KMS-11 (cell line): Measurements from ENCODE around the gene AGT.
"Not testable (repeated sequence)": the region's sequence is repeated elsewhere in the genome, so short reads cannot be mapped to it uniquely, and the experiment has no call there.

ENCODE experiments used
- H2AFZ ChIP-seq: fragments of 200-600 bp; sonication (generic); 2 replicates; pipeline ENCODE4 v1.6.1; 2016; ENCODE audit warnings: antibody characterized with exemption, mixed run types, low read depth
- H3K27ac ChIP-seq: fragments of 200-600 bp; sonication (generic); 2 replicates; pipeline ENCODE4 v1.6.1; 2016; ENCODE audit warnings: mild to moderate bottlenecking, mixed run types
- H3K27me3 ChIP-seq: fragments of 200-600 bp; sonication (generic); 2 replicates; pipeline ENCODE4 v1.6.1; 2017; ENCODE audit warnings: mild to moderate bottlenecking, low read depth, mixed run types, moderate library complexity; ENCODE audit not compliant: insufficient read depth
- H3K36me3 ChIP-seq: fragments of 200-600 bp; sonication (generic); 2 replicates; pipeline ENCODE4 v1.6.1; 2017; ENCODE audit warnings: mild to moderate bottlenecking, mixed run types; ENCODE audit not compliant: insufficient read depth
- H3K4me1 ChIP-seq: fragments of 200-600 bp; sonication (generic); 2 replicates; pipeline ENCODE4 v1.6.1; 2016; ENCODE audit warnings: mild to moderate bottlenecking, low read depth, mixed run types; ENCODE audit not compliant: poor library complexity, severe bottlenecking
- H3K4me2 ChIP-seq: fragments of 200-600 bp; sonication (generic); 2 replicates; pipeline ENCODE4 v1.7.0; 2016; ENCODE audit warnings: mild to moderate bottlenecking, mixed run types
- H3K4me3 ChIP-seq: fragments of 200-600 bp; sonication (generic); IDR thresholded peaks from 2 replicates; pipeline ENCODE4 v1.6.1; 2017; ENCODE audit warnings: low read depth, low read length, mixed read lengths; ENCODE audit not compliant: insufficient read depth
- H3K79me2 ChIP-seq: fragments of 200-600 bp; sonication (generic); 2 replicates; pipeline ENCODE4 v1.6.1; 2016; ENCODE audit warnings: low read depth, mixed run types; ENCODE audit not compliant: insufficient read depth
- H3K9ac ChIP-seq: fragments of 200-600 bp; sonication (generic); 2 replicates; pipeline ENCODE4 v1.6.1; 2016; ENCODE audit warnings: mild to moderate bottlenecking, mixed run types
- H4K20me1 ChIP-seq: fragments of 200-600 bp; sonication (generic); 2 replicates; pipeline ENCODE4 v1.6.1; 2016; ENCODE audit warnings: mild to moderate bottlenecking, mixed run types; ENCODE audit not compliant: insufficient read depth
- TF ChIP-seq, protein P1 (sequence below): fragments of 200-600 bp; sonication (generic); conservative IDR thresholded peaks from 2 replicates; pipeline ENCODE4 v1.6.1; 2017; ENCODE audit warnings: low read depth, mild to moderate bottlenecking, antibody characterized with exemption, low read length, moderate library complexity, mixed read lengths

The AGT gene

GRCh38 chr1:230728710-230729392 lies 14.9 kb upstream of the AGT start:
- no peak overlapping the region for H3K9ac ChIP-seq
- no peaks in the 10 kb centered on the region for H3K36me3 ChIP-seq
- H3K27me3 ChIP-seq: no peaks in the 10 kb centered on the region
- no peaks in the 10 kb centered on the region for H3K79me2 ChIP-seq
- no peaks in the 10 kb centered on the region for H3K4me1 ChIP-seq
- H4K20me1 ChIP-seq: no peaks in the 10 kb centered on the region
- H3K4me2 ChIP-seq: no peak overlapping the region
- TF ChIP-seq, protein P1, sequence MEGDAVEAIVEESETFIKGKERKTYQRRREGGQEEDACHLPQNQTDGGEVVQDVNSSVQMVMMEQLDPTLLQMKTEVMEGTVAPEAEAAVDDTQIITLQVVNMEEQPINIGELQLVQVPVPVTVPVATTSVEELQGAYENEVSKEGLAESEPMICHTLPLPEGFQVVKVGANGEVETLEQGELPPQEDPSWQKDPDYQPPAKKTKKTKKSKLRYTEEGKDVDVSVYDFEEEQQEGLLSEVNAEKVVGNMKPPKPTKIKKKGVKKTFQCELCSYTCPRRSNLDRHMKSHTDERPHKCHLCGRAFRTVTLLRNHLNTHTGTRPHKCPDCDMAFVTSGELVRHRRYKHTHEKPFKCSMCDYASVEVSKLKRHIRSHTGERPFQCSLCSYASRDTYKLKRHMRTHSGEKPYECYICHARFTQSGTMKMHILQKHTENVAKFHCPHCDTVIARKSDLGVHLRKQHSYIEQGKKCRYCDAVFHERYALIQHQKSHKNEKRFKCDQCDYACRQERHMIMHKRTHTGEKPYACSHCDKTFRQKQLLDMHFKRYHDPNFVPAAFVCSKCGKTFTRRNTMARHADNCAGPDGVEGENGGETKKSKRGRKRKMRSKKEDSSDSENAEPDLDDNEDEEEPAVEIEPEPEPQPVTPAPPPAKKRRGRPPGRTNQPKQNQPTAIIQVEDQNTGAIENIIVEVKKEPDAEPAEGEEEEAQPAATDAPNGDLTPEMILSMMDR: no peak
- H3K27ac ChIP-seq: no peak overlapping the region
- H3K4me3 ChIP-seq: no peak overlapping the region
- H2AFZ ChIP-seq: no peak overlapping the region

DNA sequence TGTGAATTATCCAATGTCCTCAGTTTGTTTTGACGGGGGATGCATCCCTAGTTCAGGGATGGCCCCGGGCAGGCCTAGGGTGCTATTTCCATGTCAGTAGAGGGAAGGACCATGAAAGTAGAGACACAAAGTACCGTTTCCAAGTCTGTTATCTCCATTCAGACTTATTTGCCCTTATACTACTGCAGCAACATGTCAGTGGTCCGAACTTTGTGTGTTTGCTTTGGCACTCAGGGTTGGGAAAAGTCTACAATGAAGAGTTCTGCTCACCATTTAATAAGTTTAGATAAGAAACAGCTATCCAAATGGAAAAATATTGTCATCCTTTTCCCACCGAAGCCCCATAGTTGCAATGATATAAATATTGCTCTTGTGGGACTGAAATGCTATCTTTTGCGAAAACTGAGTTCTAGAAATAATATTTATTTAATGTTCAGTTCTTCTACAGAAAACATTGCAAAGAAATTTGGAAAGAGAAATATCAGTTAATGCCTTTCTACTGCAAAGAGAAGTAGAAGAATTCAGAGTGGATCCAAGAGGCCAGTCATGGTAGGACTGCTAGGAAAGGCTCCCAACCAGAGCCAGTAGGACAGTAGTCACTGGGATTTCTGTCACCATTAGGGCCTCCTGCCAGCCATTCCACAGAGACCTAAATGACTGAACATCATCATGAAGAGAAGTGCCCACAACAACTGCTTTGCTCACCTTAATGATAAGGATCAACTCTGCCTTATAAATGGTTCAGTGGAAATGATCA lies 11.5 kb upstream of the AGT start:
- Histone ChIP-seq H3K36me3 (no peaks in the 10 kb centered on the region), H3K4me2 (no peak overlapping the region)

DNA sequence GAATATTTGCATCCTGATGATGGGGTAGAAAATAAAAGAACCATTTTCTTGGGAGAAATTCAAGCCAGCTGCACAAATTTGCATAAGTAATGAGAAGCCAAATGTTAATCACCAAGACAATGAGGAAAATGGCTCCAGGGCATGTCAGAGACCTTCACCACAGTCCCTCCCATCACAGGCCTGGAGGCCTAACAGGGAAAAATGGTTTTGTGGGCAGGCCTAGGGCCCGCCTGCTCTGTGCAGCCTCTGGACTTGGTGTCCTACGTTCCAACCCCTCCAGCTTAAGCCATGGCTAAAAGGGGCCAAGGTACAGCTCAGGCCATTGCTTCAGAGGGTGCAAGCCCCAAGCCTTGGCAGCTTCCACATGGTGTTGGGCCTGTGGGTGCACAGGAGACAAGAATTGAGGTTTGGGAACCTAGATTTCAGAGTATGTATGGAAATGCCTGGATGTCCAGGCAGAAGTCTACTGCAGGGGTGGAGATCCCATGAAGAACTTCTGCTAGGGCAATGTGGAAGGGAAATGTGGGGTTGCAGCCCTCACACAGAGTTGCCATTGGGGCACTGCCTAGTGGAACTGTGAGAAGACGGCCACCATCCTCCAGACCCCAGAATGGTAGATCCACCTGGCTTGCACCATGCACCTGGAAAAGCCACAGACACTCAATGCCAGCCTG lies 8.1 kb upstream of the AGT start:
- H2AFZ ChIP-seq, H3K36me3 ChIP-seq, H3K27me3 ChIP-seq, H3K79me2 ChIP-seq, H4K20me1 ChIP-seq, H3K4me3 ChIP-seq, H3K4me1 ChIP-seq, H3K9ac ChIP-seq, H3K27ac ChIP-seq, H3K4me2 ChIP-seq: not testable (repeated sequence)

More for the DNA sequence above, 11.5 kb upstream of the AGT start:
- no peak overlapping the region for H3K27ac ChIP-seq
- H3K9ac ChIP-seq: no peak overlapping the region
- TF ChIP-seq, protein P1: no peak
- no peaks in the 10 kb centered on the region for H3K27me3 ChIP-seq
- no peak overlapping the region for H3K4me3 ChIP-seq
- no peaks in the 10 kb centered on the region for H4K20me1 ChIP-seq
- no peaks in the 10 kb centered on the region for H3K79me2 ChIP-seq
- H3K4me1 ChIP-seq: no peaks in the 10 kb centered on the region
- H2AFZ ChIP-seq: no peak overlapping the region

DNA sequence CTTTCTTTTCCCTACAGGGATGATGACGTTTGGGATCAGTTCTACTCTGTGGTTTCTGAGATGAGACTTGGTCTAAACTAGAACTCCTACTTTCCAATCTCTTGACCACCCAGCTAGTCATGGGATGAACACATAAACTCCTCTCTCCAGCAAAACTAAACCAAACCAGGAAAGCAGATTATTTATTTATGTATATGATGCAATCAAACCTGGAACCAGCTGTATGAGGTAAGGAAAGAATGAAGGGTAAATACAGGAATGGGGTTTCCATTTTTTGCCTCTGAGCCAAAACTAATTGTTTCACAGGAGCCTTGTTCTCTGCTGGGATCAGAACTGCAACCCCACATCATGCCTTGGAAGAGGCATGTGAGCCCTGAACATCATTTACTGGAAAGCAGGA lies 3.3 kb upstream of the AGT start:
- Histone ChIP-seq H3K9ac (no peak overlapping the region), H3K36me3 (no peaks in the 10 kb centered on the region), H3K27ac (no peak overlapping the region), H4K20me1 (no peaks in the 10 kb centered on the region), H3K4me2 (no peak overlapping the region), H3K79me2 (no peaks in the 10 kb centered on the region), H3K27me3 (no peaks in the 10 kb centered on the region), H3K4me1 (no peaks in the 10 kb centered on the region), H2AFZ (no peak overlapping the region), H3K4me3 (no peak overlapping the region)
- TF ChIP-seq, protein P1: no peak

- H3K4me3 ChIP-seq, H3K36me3 ChIP-seq, H3K79me2 ChIP-seq, H3K9ac ChIP-seq, H3K27me3 ChIP-seq, H3K4me2 ChIP-seq, H2AFZ ChIP-seq, H3K4me1 ChIP-seq, H4K20me1 ChIP-seq, H3K27ac ChIP-seq: not testable (repeated sequence)
Measured at GRCh38 chr1:230716453-230716852, 2.5 kb upstream of the AGT start.
